GM11168 (cell line): Measurements from ENCODE around the gene ZCCHC7.
"Not testable (repeated sequence)": the region's sequence is repeated elsewhere in the genome, so short reads cannot be mapped to it uniquely, and the experiment has no call there.

ENCODE experiments used
- in situ Hi-C: fragments of 300-500 bp; cut with MboI; formaldehyde crosslinking; loops from one replicate; pipeline ENCODE4 v1.12.0; 2022; ENCODE audit warnings: low sequenced_read_pairs; ENCODE audit not compliant: unreplicated experiment

The ZCCHC7 gene

GRCh38 chr9:37203456-37203855 lies 83.1 kb downstream of the ZCCHC7 start:
- in situ Hi-C loops, result not testable (repeated sequence)

GRCh38 chr9:37206121-37206620 lies 85.8 kb downstream of the ZCCHC7 start:
- in situ Hi-C loops, result no loop called here

- in situ Hi-C loops, result no loop called here
These were observed 89.3 kb downstream of the ZCCHC7 start for GRCh38 chr9:37209431-37210386.

- in situ Hi-C loops, result no loop called here
These were observed 90.6 kb downstream of the ZCCHC7 start for GRCh38 chr9:37210737-37211523.

- in situ Hi-C loops, result no loop called here
These were observed 92.1 kb downstream of the ZCCHC7 start for GRCh38 chr9:37212435-37212834.

GRCh38 chr9:37215381-37215780 lies 95.0 kb downstream of the ZCCHC7 start:
- in situ Hi-C loops, result no loop called here

GRCh38 chr9:37215830-37216229 lies 95.5 kb downstream of the ZCCHC7 start:
- in situ Hi-C loops, result no loop called here

- in situ Hi-C loops, result no loop called here
These were observed 96.8 kb downstream of the ZCCHC7 start for GRCh38 chr9:37217161-37217560.

- in situ Hi-C loops, result no loop called here
These were observed 98.5 kb downstream of the ZCCHC7 start for GRCh38 chr9:37218800-37219425.

- in situ Hi-C loops, result no loop called here
These were observed 100.6 kb downstream of the ZCCHC7 start for GRCh38 chr9:37220971-37221370.

GRCh38 chr9:37221489-37222106 lies 101.2 kb downstream of the ZCCHC7 start:
- in situ Hi-C loops, result no loop called here

GRCh38 chr9:37229455-37229854 lies 109.1 kb downstream of the ZCCHC7 start:
- in situ Hi-C loops, result no loop called here

- in situ Hi-C loops, result no loop called here
These were observed 109.6 kb downstream of the ZCCHC7 start for GRCh38 chr9:37229882-37230482.

- in situ Hi-C loops, result no loop called here
These were observed 116.4 kb downstream of the ZCCHC7 start for GRCh38 chr9:37236822-37237221.

- in situ Hi-C loops, result no loop called here
These were observed 117.7 kb downstream of the ZCCHC7 start for GRCh38 chr9:37238122-37238521.

- in situ Hi-C loops, result no loop called here
These were observed 119.0 kb downstream of the ZCCHC7 start for GRCh38 chr9:37239224-37239859.

GRCh38 chr9:37239921-37240320 lies 119.5 kb downstream of the ZCCHC7 start:
- in situ Hi-C loops, result no loop called here

- in situ Hi-C loops, result no loop called here
These were observed 121.0 kb downstream of the ZCCHC7 start for GRCh38 chr9:37241340-37241739.

- in situ Hi-C loops, result no loop called here
These were observed 121.7 kb downstream of the ZCCHC7 start for GRCh38 chr9:37242089-37242488.
